Neural crest cell (in vitro differentiated cells): Measurements from ENCODE around the gene PLCL1. TPM values are rescaled to one million over a fixed set of nuclear protein-coding genes. Genes with fewer than 3 reads are reported as not detected.

Experiments
- DNase-seq: peaks from one replicate; pipeline ENCODE4 v3.0.0; 2021; ENCODE audit warnings: low read depth, mixed read lengths, low spot score
- H3K27ac Mint-ChIP-seq: one replicate; pipeline ENCODE4 v1.8.0; 2021; ENCODE audit warnings: mild to moderate bottlenecking, mixed read lengths; ENCODE audit not compliant: unreplicated experiment
- H3K27me3 Mint-ChIP-seq: 2 replicates; pipeline ENCODE4 v1.8.0; 2021; ENCODE audit warnings: low read depth, mild to moderate bottlenecking, mixed read lengths
- H3K36me3 Mint-ChIP-seq: 2 replicates; pipeline ENCODE4 v1.8.0; 2021; ENCODE audit warnings: low read depth, mild to moderate bottlenecking, mixed read lengths
- H3K4me1 Mint-ChIP-seq: 2 replicates; pipeline ENCODE4 v1.8.0; 2021; ENCODE audit warnings: mixed read lengths
- H3K4me3 Mint-ChIP-seq: one replicate; pipeline ENCODE4 v1.8.0; 2021; ENCODE audit warnings: mild to moderate bottlenecking, mixed read lengths
- H3K9me3 Mint-ChIP-seq: 2 replicates; pipeline ENCODE4 v1.8.0; 2021; ENCODE audit warnings: mixed read lengths
- CTCF ChIP-seq: fragments of 200-600 bp; sonication (generic); conservative IDR thresholded peaks from 2 replicates; pipeline ENCODE4 v1.5.0; 2021; ENCODE audit warnings: antibody characterized with exemption, mild to moderate bottlenecking
- total RNA-seq: library from RNA; stranded (reverse); gene quantifications from 2 replicates; pipeline ENCODE4 v1.2.1, GENCODE V29; 2021

Gene PLCL1
- total RNA-seq, 1 donor from 2014 or later = 0.72 TPM

- Mint-ChIP-seq H3K4me1 (no peaks in the 10 kb centered on the region), H3K4me3 (no peak overlapping the region), H3K27ac (no peak overlapping the region), H3K27me3 (peaks cover 4% of the 10 kb centered on the region), H3K36me3 (no peaks in the 10 kb centered on the region), H3K9me3 (no peaks in the 10 kb centered on the region)
- no peak for TF ChIP-seq CTCF
- no peak for DNase-seq
Measured at GRCh38 chr2:197839856-197840255, 35.5 kb downstream of the PLCL1 start.

- no peak overlapping the region for H3K4me3 Mint-ChIP-seq
- DNase-seq = no peak
- peaks cover 21% of the 10 kb centered on the region for H3K27me3 Mint-ChIP-seq
- no peaks in the 10 kb centered on the region for H3K9me3 Mint-ChIP-seq
- no peak for TF ChIP-seq CTCF
- H3K4me1 Mint-ChIP-seq = no peaks in the 10 kb centered on the region
- H3K27ac Mint-ChIP-seq = no peak overlapping the region
- no peaks in the 10 kb centered on the region for H3K36me3 Mint-ChIP-seq
Measured at GRCh38 chr2:197846128-197846527, 41.7 kb downstream of the PLCL1 start.

GRCh38 chr2:197846777-197847176, 42.4 kb downstream of the PLCL1 start:
- H3K27me3 Mint-ChIP-seq = peaks cover 23% of the 10 kb centered on the region
- no peak overlapping the region for H3K4me3 Mint-ChIP-seq
- no peaks in the 10 kb centered on the region for H3K9me3 Mint-ChIP-seq
- H3K36me3 Mint-ChIP-seq = no peaks in the 10 kb centered on the region
- no peak overlapping the region for H3K27ac Mint-ChIP-seq
- no peak for DNase-seq
- no peaks in the 10 kb centered on the region for H3K4me1 Mint-ChIP-seq
- TF ChIP-seq CTCF = no peak

DNA sequence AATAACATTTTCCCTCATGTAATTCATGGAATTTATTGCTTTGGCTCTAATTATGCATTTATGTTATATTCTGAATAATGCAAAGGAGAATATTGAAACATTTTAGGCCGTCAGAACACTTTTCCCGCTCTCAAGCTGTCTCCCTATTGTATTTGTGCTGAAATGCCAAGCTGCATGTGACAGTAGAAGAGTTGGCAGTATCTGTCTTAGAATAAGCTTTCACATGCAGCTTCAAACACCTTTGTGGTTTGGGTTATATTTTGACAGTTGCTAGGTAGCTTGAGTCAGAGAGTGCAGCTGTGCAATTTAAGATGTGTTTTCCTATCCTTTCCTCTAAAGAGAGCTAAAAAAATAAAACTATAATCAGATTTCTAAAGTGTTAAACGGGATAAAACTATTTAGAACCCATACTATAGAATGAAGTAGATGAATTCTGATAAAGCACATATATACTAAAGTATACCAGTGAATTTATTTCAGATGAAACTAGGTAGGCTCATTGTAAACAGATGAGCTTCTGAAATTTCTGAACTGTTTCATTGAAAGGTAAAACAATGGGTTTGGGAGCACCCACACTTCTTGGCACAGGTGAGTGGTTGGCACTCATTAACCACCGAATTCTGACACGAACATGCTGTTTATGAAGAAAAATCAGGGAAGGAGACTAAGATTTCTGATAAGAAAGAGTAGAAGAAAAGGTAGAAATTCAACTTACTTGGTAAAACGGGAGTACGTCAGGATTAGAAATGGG, 43.4 kb downstream of the PLCL1 start:
- no peak for DNase-seq
- Mint-ChIP-seq H3K4me1 (no peaks in the 10 kb centered on the region), H3K27ac (peak overlapping the region; percentile 63), H3K36me3 (no peaks in the 10 kb centered on the region), H3K4me3 (no peak overlapping the region), H3K9me3 (no peaks in the 10 kb centered on the region), H3K27me3 (peaks cover 23% of the 10 kb centered on the region)
- TF ChIP-seq CTCF = no peak

DNA sequence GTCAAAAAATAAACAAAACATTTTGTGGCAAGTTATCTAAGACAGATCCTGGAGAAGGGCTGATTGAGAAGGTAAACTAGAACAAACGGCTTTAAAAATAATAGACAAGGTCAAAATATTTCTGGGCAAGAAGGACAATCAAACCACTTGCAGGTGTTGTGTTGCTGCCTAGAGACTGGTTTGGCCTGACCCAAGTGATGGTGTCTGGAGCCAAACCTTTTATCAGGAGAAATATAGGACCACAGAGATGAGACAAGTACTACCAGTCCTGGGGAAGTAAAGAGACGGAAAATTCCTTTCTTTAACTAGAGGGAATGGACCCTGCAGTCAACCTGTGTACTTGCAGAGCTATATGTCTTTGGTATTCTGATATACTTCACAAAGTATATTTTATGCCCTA, 44.2 kb downstream of the PLCL1 start:
- Mint-ChIP-seq H3K4me3 (no peak overlapping the region), H3K27me3 (peaks cover 21% of the 10 kb centered on the region), H3K4me1 (no peaks in the 10 kb centered on the region), H3K27ac (no peak overlapping the region), H3K9me3 (no peaks in the 10 kb centered on the region), H3K36me3 (no peaks in the 10 kb centered on the region)
- DNase-seq = no peak
- TF ChIP-seq CTCF = no peak
